Karpas-422 (cell line): Measurements from ENCODE around the gene CARMIL1. TPM values are rescaled to one million over a fixed set of nuclear protein-coding genes. Genes with fewer than 3 reads are reported as not detected.

Experiments
- DNase-seq: peaks from one replicate; pipeline ENCODE4 v3.0.0-alpha.2; 2015
- H2AFZ ChIP-seq: fragments of 200-600 bp; sonication (generic); 2 replicates; pipeline ENCODE4 v1.6.1; 2014; ENCODE audit warnings: antibody characterized with exemption, low read length, mixed read lengths
- H3K27ac ChIP-seq: fragments of 200-600 bp; sonication (generic); 2 replicates; pipeline ENCODE4 v1.5.1; 2014; ENCODE audit warnings: mild to moderate bottlenecking, low read length, moderate library complexity
- H3K27me3 ChIP-seq: fragments of 200-600 bp; sonication (generic); 2 replicates; pipeline ENCODE4 v1.6.1; 2014; ENCODE audit warnings: low read length, mixed read lengths
- H3K36me3 ChIP-seq: fragments of 200-600 bp; sonication (generic); 2 replicates; pipeline ENCODE4 v1.6.1; 2014; ENCODE audit warnings: low read length, mixed read lengths; ENCODE audit not compliant: insufficient read depth
- H3K4me1 ChIP-seq: fragments of 200-600 bp; sonication (generic); 2 replicates; pipeline ENCODE4 v1.6.1; 2014; ENCODE audit warnings: mild to moderate bottlenecking, low read length, mixed read lengths
- H3K4me2 ChIP-seq: fragments of 200-600 bp; sonication (generic); 2 replicates; pipeline ENCODE4 v1.6.1; 2014; ENCODE audit warnings: low read length, low read depth, mild to moderate bottlenecking; ENCODE audit not compliant: poor library complexity, severe bottlenecking
- H3K4me3 ChIP-seq: fragments of 200-600 bp; sonication (generic); 2 replicates; pipeline ENCODE4 v1.5.1; 2014; ENCODE audit warnings: mild to moderate bottlenecking, antibody characterized with exemption, low read length, mixed read lengths
- H3K79me2 ChIP-seq: fragments of 200-600 bp; sonication (generic); 2 replicates; pipeline ENCODE4 v1.6.1; 2014; ENCODE audit warnings: mild to moderate bottlenecking, low read length, mixed read lengths
- H3K9ac ChIP-seq: fragments of 200-600 bp; sonication (generic); 2 replicates; pipeline ENCODE4 v1.6.0; 2014; ENCODE audit warnings: low read length
- H3K9me2 ChIP-seq: fragments of 200-600 bp; sonication (generic), shearing (Covaris generic); replicated peaks from 2 replicates; pipeline ENCODE4 v1.6.0; 2014; ENCODE audit warnings: mild to moderate bottlenecking, low read length, moderate library complexity; ENCODE audit not compliant: insufficient read depth
- H3K9me3 ChIP-seq: fragments of 300-700, 200-600 bp; sonication (generic); 2 replicates; pipeline ENCODE4 v1.6.1; 2014; ENCODE audit warnings: low read length, mixed read lengths
- H4K20me1 ChIP-seq: fragments of 200-600 bp; sonication (generic); 2 replicates; pipeline ENCODE4 v1.6.1; 2014; ENCODE audit warnings: mild to moderate bottlenecking, antibody characterized with exemption, low read length, low read depth; ENCODE audit not compliant: insufficient read depth
- total RNA-seq: library from RNA; depleted of rRNA; stranded (reverse); fragments of >200 nt; shearing (Covaris generic); gene quantifications from 2 replicates; pipeline ENCODE4 v1.2.3, GENCODE V29; 2014; ENCODE audit warnings: low replicate concordance

Gene CARMIL1
- total RNA-seq, 1 experiment from 2014 or later, result 0.04 TPM

DNA sequence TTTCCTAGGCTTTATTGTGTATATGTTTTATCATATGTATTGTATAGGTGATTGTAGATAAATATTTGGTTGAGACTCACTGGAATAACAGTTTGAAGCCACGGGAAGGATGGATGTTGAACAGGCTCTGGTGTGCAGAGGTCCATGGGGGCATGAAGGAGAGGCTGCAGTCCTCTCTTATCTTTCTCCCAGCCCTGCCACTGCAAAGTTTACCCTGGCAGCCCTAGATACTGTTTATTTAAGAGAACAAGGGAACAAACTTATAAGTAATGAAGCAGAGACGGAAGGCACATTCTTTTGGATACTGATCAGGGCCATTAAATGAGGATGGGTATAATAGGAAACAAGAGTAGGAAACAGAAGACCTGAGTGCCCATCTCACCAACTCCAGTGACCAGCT lies 269.3 kb downstream of the CARMIL1 start:
- H3K4me2 ChIP-seq, result no peak overlapping the region
- H4K20me1 ChIP-seq, result no peaks in the 10 kb centered on the region
- H3K9me2 ChIP-seq, result no peaks in the 10 kb centered on the region
- H3K9me3 ChIP-seq, result no peaks in the 10 kb centered on the region
- no peak overlapping the region for H2AFZ ChIP-seq
- no peaks in the 10 kb centered on the region for H3K36me3 ChIP-seq
- no peak overlapping the region for H3K27ac ChIP-seq
- H3K4me3 ChIP-seq, result no peak overlapping the region
- H3K9ac ChIP-seq, result no peak overlapping the region
- no peaks in the 10 kb centered on the region for H3K27me3 ChIP-seq
- no peaks in the 10 kb centered on the region for H3K4me1 ChIP-seq
- no peak for DNase-seq
- H3K79me2 ChIP-seq, result no peaks in the 10 kb centered on the region

DNA sequence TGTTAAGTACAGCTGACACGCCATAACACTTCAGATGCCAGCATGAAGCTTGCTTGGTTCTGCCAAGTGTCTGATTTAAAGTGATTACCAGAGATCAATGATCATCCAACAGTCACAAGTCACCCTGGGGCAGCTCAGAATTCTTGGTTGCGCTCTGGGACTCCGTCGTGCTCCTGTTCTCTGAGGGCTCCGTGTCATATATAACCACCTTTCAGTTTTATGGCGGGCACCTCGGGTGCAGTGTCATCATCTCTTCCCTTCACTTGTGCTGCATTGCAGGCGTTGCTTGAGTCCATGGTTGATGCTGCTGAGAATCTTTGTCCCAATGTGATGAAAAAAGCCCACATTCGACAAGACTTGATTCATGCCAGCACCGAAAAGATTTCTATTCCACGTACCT lies 271.5 kb downstream of the CARMIL1 start:
- Histone ChIP-seq H3K4me3 (no peak overlapping the region), H3K4me2 (no peak overlapping the region), H3K4me1 (no peaks in the 10 kb centered on the region), H3K9me3 (no peaks in the 10 kb centered on the region), H2AFZ (no peak overlapping the region), H3K9ac (no peak overlapping the region), H3K79me2 (no peaks in the 10 kb centered on the region), H3K9me2 (no peaks in the 10 kb centered on the region), H3K36me3 (no peaks in the 10 kb centered on the region), H4K20me1 (no peaks in the 10 kb centered on the region), H3K27ac (no peak overlapping the region), H3K27me3 (no peaks in the 10 kb centered on the region)
- no peak for DNase-seq

DNA sequence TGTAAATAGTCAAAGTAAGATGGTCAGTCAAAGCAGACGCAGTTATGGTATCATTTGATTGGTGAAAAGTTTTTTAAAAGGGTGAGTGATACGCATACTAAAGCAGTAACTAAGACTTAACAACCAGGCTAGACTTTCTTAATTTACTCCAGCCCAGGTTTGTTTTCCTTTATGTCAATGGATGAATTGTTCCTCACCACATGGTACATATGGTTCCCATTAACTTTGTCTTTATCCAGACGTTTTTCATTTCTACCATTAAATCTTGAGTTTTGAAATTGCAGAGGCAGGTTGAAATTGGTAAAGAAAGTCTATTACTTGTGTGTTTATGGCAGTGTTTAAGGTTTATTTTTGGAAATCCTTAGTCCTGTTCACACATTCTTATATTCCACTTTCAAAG lies 274.3 kb downstream of the CARMIL1 start:
- H3K9me3 ChIP-seq, result no peaks in the 10 kb centered on the region
- H3K79me2 ChIP-seq, result no peaks in the 10 kb centered on the region
- no peak overlapping the region for H3K4me3 ChIP-seq
- no peak overlapping the region for H2AFZ ChIP-seq
- no peak for DNase-seq
- H3K27ac ChIP-seq, result no peak overlapping the region
- no peaks in the 10 kb centered on the region for H3K4me1 ChIP-seq
- no peaks in the 10 kb centered on the region for H3K27me3 ChIP-seq
- H4K20me1 ChIP-seq, result no peaks in the 10 kb centered on the region
- H3K4me2 ChIP-seq, result no peak overlapping the region
- no peak overlapping the region for H3K9ac ChIP-seq
- no peaks in the 10 kb centered on the region for H3K36me3 ChIP-seq
- no peaks in the 10 kb centered on the region for H3K9me2 ChIP-seq

DNA sequence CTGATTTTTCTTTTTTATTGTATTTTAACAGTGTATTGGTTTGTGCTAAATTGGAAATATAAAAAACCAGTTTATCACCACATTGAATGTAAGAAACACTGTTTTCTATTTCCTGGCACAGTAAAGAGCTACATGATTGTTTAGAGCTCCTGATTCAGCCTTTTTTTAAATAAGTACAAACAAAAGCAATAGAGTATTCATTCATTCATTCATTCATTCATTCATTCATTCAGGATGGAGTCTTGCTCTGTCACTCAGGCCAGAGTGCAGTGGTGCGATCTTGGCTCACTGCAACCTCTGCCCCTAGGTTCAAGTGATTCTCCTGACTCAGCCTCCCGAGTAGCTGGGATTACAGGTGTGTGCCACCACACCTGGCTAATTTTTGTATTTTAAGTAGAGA lies 276.0 kb downstream of the CARMIL1 start:
- no peak overlapping the region for H3K4me3 ChIP-seq
- no peaks in the 10 kb centered on the region for H3K79me2 ChIP-seq
- H3K27ac ChIP-seq, result no peak overlapping the region
- H3K4me1 ChIP-seq, result no peaks in the 10 kb centered on the region
- H3K4me2 ChIP-seq, result no peak overlapping the region
- H4K20me1 ChIP-seq, result no peaks in the 10 kb centered on the region
- no peaks in the 10 kb centered on the region for H3K27me3 ChIP-seq
- H3K9me2 ChIP-seq, result no peaks in the 10 kb centered on the region
- no peaks in the 10 kb centered on the region for H3K9me3 ChIP-seq
- no peak overlapping the region for H2AFZ ChIP-seq
- DNase-seq, result no peak
- no peak overlapping the region for H3K9ac ChIP-seq
- H3K36me3 ChIP-seq, result no peaks in the 10 kb centered on the region

GRCh38 chr6:25556516-25556915 lies 277.3 kb downstream of the CARMIL1 start:
- Histone ChIP-seq H3K4me2 (no peak overlapping the region), H3K36me3 (no peaks in the 10 kb centered on the region), H3K4me1 (no peaks in the 10 kb centered on the region), H3K4me3 (no peak overlapping the region), H3K79me2 (no peaks in the 10 kb centered on the region), H3K9me2 (no peaks in the 10 kb centered on the region), H4K20me1 (no peaks in the 10 kb centered on the region), H2AFZ (0 out of 2 replicates have a peak overlapping the region, but pooled peaks have one; percentile 14), H3K27ac (no peak overlapping the region), H3K27me3 (no peaks in the 10 kb centered on the region), H3K9me3 (no peaks in the 10 kb centered on the region), H3K9ac (no peak overlapping the region)
- peak; percentile 86 for DNase-seq

DNA sequence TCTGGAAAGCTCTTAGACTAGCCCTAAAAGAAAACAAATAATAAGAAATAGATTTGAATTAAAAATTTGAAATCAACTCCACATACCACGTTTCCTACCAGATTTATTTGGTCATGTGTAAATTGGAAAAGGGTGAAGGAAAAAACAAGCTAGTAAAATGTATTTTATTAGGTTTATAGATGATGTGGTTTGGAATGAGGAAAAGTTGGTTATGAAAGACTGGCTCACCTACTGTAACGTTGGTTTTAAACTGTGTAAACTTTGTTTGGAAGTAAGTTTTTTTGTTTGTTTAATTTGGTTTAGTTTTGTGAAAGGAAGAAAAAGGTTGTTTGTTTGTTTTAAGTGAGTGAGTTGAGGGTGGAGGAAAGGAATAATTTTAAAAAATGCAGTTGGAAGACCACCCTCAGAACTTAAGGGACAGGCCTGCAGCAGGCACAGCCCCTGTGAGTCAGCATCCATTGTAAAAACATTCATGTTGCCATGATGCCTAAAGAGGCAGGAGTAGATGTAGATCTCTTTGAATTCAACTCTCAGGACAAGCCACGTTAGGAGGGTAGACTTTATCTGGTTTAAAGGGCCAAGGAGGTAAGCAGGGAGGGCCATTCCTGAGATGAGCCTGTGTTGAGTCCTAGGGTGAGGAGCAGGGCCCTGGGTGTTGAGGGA lies 279.1 kb downstream of the CARMIL1 start:
- Histone ChIP-seq H3K4me1 (no peaks in the 10 kb centered on the region), H2AFZ (no peak overlapping the region), H4K20me1 (no peaks in the 10 kb centered on the region), H3K9me3 (no peaks in the 10 kb centered on the region), H3K36me3 (no peaks in the 10 kb centered on the region), H3K79me2 (no peaks in the 10 kb centered on the region), H3K27ac (no peak overlapping the region), H3K4me2 (no peak overlapping the region), H3K9ac (no peak overlapping the region), H3K9me2 (no peaks in the 10 kb centered on the region), H3K4me3 (no peak overlapping the region), H3K27me3 (no peaks in the 10 kb centered on the region)
- DNase-seq, result no peak

DNA sequence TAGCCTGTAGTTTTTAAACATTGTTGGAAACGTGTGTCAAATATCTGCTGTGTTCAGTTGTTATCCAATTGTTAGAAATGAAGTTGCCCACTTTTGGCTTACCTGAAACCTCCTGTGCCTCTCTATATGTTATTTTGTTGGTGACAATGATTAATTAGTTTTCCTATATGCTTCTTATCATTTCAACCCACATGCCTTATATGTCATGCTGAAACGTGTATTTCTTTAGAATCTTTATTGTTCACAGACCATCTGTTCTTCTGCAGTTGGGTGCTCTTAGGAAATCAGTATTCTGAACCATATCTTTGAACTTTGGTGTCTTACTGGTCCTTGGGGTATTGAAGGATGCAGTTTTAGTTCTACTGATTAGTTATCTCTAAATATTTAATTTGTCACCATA lies 281.7 kb downstream of the CARMIL1 start:
- no peaks in the 10 kb centered on the region for H3K9me3 ChIP-seq
- H3K36me3 ChIP-seq, result no peaks in the 10 kb centered on the region
- no peak overlapping the region for H3K4me2 ChIP-seq
- H3K4me1 ChIP-seq, result no peaks in the 10 kb centered on the region
- DNase-seq, result no peak
- H3K4me3 ChIP-seq, result no peak overlapping the region
- H4K20me1 ChIP-seq, result no peaks in the 10 kb centered on the region
- no peak overlapping the region for H2AFZ ChIP-seq
- H3K27ac ChIP-seq, result no peak overlapping the region
- H3K9me2 ChIP-seq, result no peaks in the 10 kb centered on the region
- H3K27me3 ChIP-seq, result no peaks in the 10 kb centered on the region
- no peaks in the 10 kb centered on the region for H3K79me2 ChIP-seq
- no peak overlapping the region for H3K9ac ChIP-seq

- H3K27ac ChIP-seq, result no peak overlapping the region
- H2AFZ ChIP-seq, result no peak overlapping the region
- no peak overlapping the region for H3K4me2 ChIP-seq
- H4K20me1 ChIP-seq, result no peaks in the 10 kb centered on the region
- no peaks in the 10 kb centered on the region for H3K9me2 ChIP-seq
- DNase-seq, result no peak
- no peaks in the 10 kb centered on the region for H3K9me3 ChIP-seq
- no peaks in the 10 kb centered on the region for H3K4me1 ChIP-seq
- no peaks in the 10 kb centered on the region for H3K79me2 ChIP-seq
- H3K9ac ChIP-seq, result no peak overlapping the region
- H3K4me3 ChIP-seq, result no peak overlapping the region
- no peaks in the 10 kb centered on the region for H3K36me3 ChIP-seq
- no peaks in the 10 kb centered on the region for H3K27me3 ChIP-seq
Measured at GRCh38 chr6:25564943-25565342, 285.8 kb downstream of the CARMIL1 start.
